ENCODE measurements around the gene IL10RB. TPM values are rescaled to one million over a fixed set of nuclear protein-coding genes. Genes with fewer than 3 reads are reported as not detected.

Gene IL10RB
- total RNA-seq, 1 experiment from 2014 or later: 3.1 TPM

GRCh38 chr21:33302055-33302454 lies 35.9 kb downstream of the IL10RB start:
- no CpG with 5 or more reads among the region's 7 CpGs for WGBS (ENCODE audit: extremely low coverage, insufficient read length, low lambda C conversion rate)
- Histone ChIP-seq H3K27ac (ENCODE audit: insufficient read length, low read depth, low read length) (no peak overlapping the region), H3K9ac (ENCODE audit: extremely low read depth, insufficient read length, low read length) (no peak overlapping the region), H2BK20ac (ENCODE audit: low read depth, low read length, poor library complexity, severe bottlenecking) (no peak overlapping the region), H2BK120ac (ENCODE audit: low read depth, low read length, poor library complexity, severe bottlenecking) (no peak overlapping the region), H2BK5ac (ENCODE audit: insufficient read length, low read length) (no peak overlapping the region), H3K4ac (ENCODE audit: low read depth, low read length) (no peak overlapping the region), H3K23ac (ENCODE audit: insufficient read length, low read depth, low read length) (no peak overlapping the region), H3K23me2 (ENCODE audit: insufficient read length, low read depth, low read length, poor library complexity, severe bottlenecking) (no peaks in the 10 kb centered on the region), H2AFZ (ENCODE audit: low read length) (no peak overlapping the region), H3T11ph (ENCODE audit: low read length) (no peak overlapping the region), H4K20me1 (ENCODE audit: control insufficient read depth, insufficient read depth, insufficient read length) (no peaks in the 10 kb centered on the region), H2AK5ac (ENCODE audit: insufficient read length, low read length) (no peak overlapping the region), H3K9me3 (ENCODE audit: control insufficient read depth, low read depth, low read length) (no peaks in the 10 kb centered on the region), H3K14ac (ENCODE audit: insufficient read depth, low read length) (no peak overlapping the region), H3K56ac (ENCODE audit: insufficient read length, low read depth, low read length) (no peak overlapping the region), H3K79me2 (ENCODE audit: insufficient read depth, low read length) (no peaks in the 10 kb centered on the region), H3K4me1 (ENCODE audit: insufficient read depth, low read length) (no peaks in the 10 kb centered on the region), H3K27me3 (ENCODE audit: insufficient read depth, low read length) (no peaks in the 10 kb centered on the region), H4K5ac (ENCODE audit: insufficient read length, low read depth, low read length) (no peak overlapping the region), H4K91ac (ENCODE audit: insufficient read length, low read depth, low read length) (no peak overlapping the region), H2BK12ac (ENCODE audit: insufficient read length, low read depth, low read length) (no peak overlapping the region), H3K18ac (ENCODE audit: insufficient read length, low read depth, low read length) (no peak overlapping the region), H4K8ac (replicated peaks; ENCODE audit: insufficient read length, low read depth, low read length) (no peak overlapping the region), H3K79me1 (ENCODE audit: insufficient read depth, low read depth, low read length, poor library complexity, severe bottlenecking) (no peaks in the 10 kb centered on the region), H3K4me2 (ENCODE audit: insufficient read depth, insufficient read length, low read length) (no peak overlapping the region), H2BK15ac (ENCODE audit: low read depth, low read length) (no peak overlapping the region)
- Mint-ChIP-seq H3K27me3 (ENCODE audit: low read depth) (no peaks in the 10 kb centered on the region), H3K4me1 (peaks cover 11 to 13% of the 10 kb centered on the region in 2 experiments), H3K27ac (no peak overlapping the region), H3K9me3 (no peaks in the 10 kb centered on the region), H3K36me3 (ENCODE audit: insufficient read depth in 1 of 3, low read depth in 3 of 3) (no peaks in the 10 kb centered on the region), H3K4me3 (no peak overlapping the region)
- no peak for DNase-seq
- no peak for TF ChIP-seq CTCF (conservative IDR thresholded peaks at IDR 0.05)

Measured in H9 (cell line).